ENCODE measurements around the gene KCTD1.

DNA sequence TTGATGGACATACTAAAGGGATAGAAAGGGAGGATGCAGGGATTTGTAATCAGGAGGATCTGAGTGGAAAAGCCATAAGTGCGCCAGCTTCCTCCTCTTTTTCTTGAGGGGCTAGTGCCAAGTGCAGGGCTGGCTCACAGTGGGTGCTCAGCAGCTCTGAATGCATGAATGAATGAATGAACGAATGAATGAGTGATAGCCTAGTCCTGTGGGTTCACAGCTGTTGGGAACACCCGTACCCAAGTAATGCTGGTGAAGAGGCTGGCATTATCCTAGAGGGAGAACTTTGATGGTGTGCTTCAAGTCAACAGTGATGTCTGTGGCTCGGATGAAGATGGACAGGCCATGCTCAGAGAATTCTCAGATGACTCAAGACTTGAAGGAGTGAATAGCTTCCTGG, 108.8 kb downstream of the KCTD1 start:
- TF ChIP-seq POLR2A (IDR thresholded peaks at IDR 0.05; ENCODE audit: low read length) (no peak), GATA1 (IDR thresholded peaks at IDR 0.05; ENCODE audit: low read depth, low read length) (no peak)

Measured in erythroblast (primary cell).